ENCODE data around the gene DUS1L. TPM values are rescaled to one million over a fixed set of nuclear protein-coding genes. Genes with fewer than 3 reads are reported as not detected.
A peak's percentile ranks its signal among the peaks of the same experiment; 100 is the strongest.

Gene DUS1L
- polyA plus RNA-seq, 4 donors: 52.7 to 105 (median 69.9) TPM

- DNase-seq (ENCODE audit: low read depth in 4 of 4, low spot score in 3 of 4): no peak
Observed at GRCh38 chr17:82101301-82101715, 35.7 kb upstream of the DUS1L start.

- DNase-seq (ENCODE audit: low read depth in 4 of 4, low spot score in 3 of 4): no peak
Observed at GRCh38 chr17:82100502-82101298, 35.1 kb upstream of the DUS1L start.

- DNase-seq (ENCODE audit: low read depth in 4 of 4, low spot score in 3 of 4): no peak
Observed at GRCh38 chr17:82098939-82099763, 33.5 kb upstream of the DUS1L start.

GRCh38 chr17:82098169-82098938, 32.8 kb upstream of the DUS1L start, which contains the start of gene FASN:
Gene FASN, minus strand, starts transcription at chr17:82098236. Its CDS starts 1,791 bp downstream, at chr17:82096445.
- peak; percentile 81 to 88 (median 88) for DNase-seq (ENCODE audit: low read depth in 4 of 4, low spot score in 3 of 4)

GRCh38 chr17:82097919-82098168, 32.2 kb upstream of the DUS1L start:
- DNase-seq (ENCODE audit: low read depth in 4 of 4, low spot score in 3 of 4): no peak

- no peak for DNase-seq (ENCODE audit: low read depth in 4 of 4, low spot score in 3 of 4)
Observed at GRCh38 chr17:82097184-82097918, 31.7 kb upstream of the DUS1L start.

GRCh38 chr17:82096709-82097183, 31.1 kb upstream of the DUS1L start:
- no peak for DNase-seq (ENCODE audit: low read depth in 4 of 4, low spot score in 3 of 4)

GRCh38 chr17:82095777-82096708, 30.4 kb upstream of the DUS1L start:
- no peak for DNase-seq (ENCODE audit: low read depth in 4 of 4, low spot score in 3 of 4)

- no peak for DNase-seq (ENCODE audit: low read depth in 4 of 4, low spot score in 3 of 4)
Observed at GRCh38 chr17:82094931-82095776, 29.6 kb upstream of the DUS1L start.

GRCh38 chr17:82092995-82093751, 27.6 kb upstream of the DUS1L start:
- DNase-seq (ENCODE audit: low read depth in 4 of 4, low spot score in 3 of 4): no peak

- DNase-seq (ENCODE audit: low read depth in 4 of 4, low spot score in 3 of 4): no peak
Observed at GRCh38 chr17:82092628-82092994, 27.0 kb upstream of the DUS1L start.

GRCh38 chr17:82092094-82092586, 26.5 kb upstream of the DUS1L start:
- DNase-seq (ENCODE audit: low read depth in 4 of 4, low spot score in 3 of 4): no peak

- DNase-seq (ENCODE audit: low read depth in 4 of 4, low spot score in 3 of 4): no peak
Observed at GRCh38 chr17:82091264-82092066, 25.9 kb upstream of the DUS1L start.

- DNase-seq (ENCODE audit: low read depth in 4 of 4, low spot score in 3 of 4): no peak
Observed at GRCh38 chr17:82090549-82091263, 25.1 kb upstream of the DUS1L start.

GRCh38 chr17:82089723-82090548, 24.3 kb upstream of the DUS1L start:
- DNase-seq (ENCODE audit: low read depth in 4 of 4, low spot score in 3 of 4): no peak
